ENCODE results near the gene ERN2.
"Not testable (repeated sequence)": the region's sequence is repeated elsewhere in the genome, so short reads cannot be mapped to it uniquely, and the experiment has no call there.

Gene ERN2

GRCh38 chr16:23722613-23723240, 9.7 kb upstream of the ERN2 start:
- not testable (repeated sequence) for DNase-seq (ENCODE audit: low read depth in 2 of 2)

- no peak for DNase-seq (ENCODE audit: low read depth in 2 of 2)
These were observed 3.5 kb upstream of the ERN2 start for GRCh38 chr16:23716484-23716883.

- no peak for DNase-seq (ENCODE audit: low read depth in 2 of 2)
These were observed 1.2 kb downstream of the ERN2 start for GRCh38 chr16:23711785-23712184.

GRCh38 chr16:23710504-23710903, 2.5 kb downstream of the ERN2 start:
- no peak for DNase-seq (ENCODE audit: low read depth in 2 of 2)

GRCh38 chr16:23710008-23710407, 3.0 kb downstream of the ERN2 start:
- DNase-seq (ENCODE audit: low read depth in 2 of 2) = no peak

GRCh38 chr16:23709536-23709935, 3.5 kb downstream of the ERN2 start:
- no peak for DNase-seq (ENCODE audit: low read depth in 2 of 2)

GRCh38 chr16:23706439-23706838, 6.6 kb downstream of the ERN2 start:
- DNase-seq (ENCODE audit: low read depth in 2 of 2) = no peak

GRCh38 chr16:23705517-23705902, 7.5 kb downstream of the ERN2 start:
- DNase-seq (ENCODE audit: low read depth in 2 of 2) = no peak

GRCh38 chr16:23704772-23705516, 8.1 kb downstream of the ERN2 start:
- DNase-seq (ENCODE audit: low read depth in 2 of 2) = no peak

- DNase-seq (ENCODE audit: low read depth in 2 of 2) = no peak
These were observed 10.1 kb downstream of the ERN2 start for GRCh38 chr16:23702951-23703350.

- DNase-seq (ENCODE audit: low read depth in 2 of 2) = no peak
These were observed 12.0 kb downstream of the ERN2 start for GRCh38 chr16:23701045-23701444.

- no peak for DNase-seq (ENCODE audit: low read depth in 2 of 2)
These were observed 12.5 kb downstream of the ERN2 start for GRCh38 chr16:23700509-23700908.

GRCh38 chr16:23700093-23700492, 12.9 kb downstream of the ERN2 start:
- no peak for DNase-seq (ENCODE audit: low read depth in 2 of 2)

GRCh38 chr16:23699100-23699499, 13.9 kb downstream of the ERN2 start:
- no peak for DNase-seq (ENCODE audit: low read depth in 2 of 2)

- DNase-seq (ENCODE audit: low read depth in 2 of 2) = no peak
These were observed 17.3 kb downstream of the ERN2 start for GRCh38 chr16:23695756-23696155.

- DNase-seq (ENCODE audit: low read depth in 2 of 2) = no peak
These were observed 18.2 kb downstream of the ERN2 start for GRCh38 chr16:23694644-23695373.

GRCh38 chr16:23694265-23694643, 18.8 kb downstream of the ERN2 start:
- no peak for DNase-seq (ENCODE audit: low read depth in 2 of 2)

- no peak for DNase-seq (ENCODE audit: low read depth in 2 of 2)
These were observed 20.7 kb downstream of the ERN2 start for GRCh38 chr16:23692190-23692837.

- no peak for DNase-seq (ENCODE audit: low read depth in 2 of 2)
These were observed 21.4 kb downstream of the ERN2 start for GRCh38 chr16:23691483-23692189.

GRCh38 chr16:23690771-23691482, 22.1 kb downstream of the ERN2 start:
- no peak for DNase-seq (ENCODE audit: low read depth in 2 of 2)
